Measurements from ENCODE around the gene SLIT1.

Gene SLIT1

DNA sequence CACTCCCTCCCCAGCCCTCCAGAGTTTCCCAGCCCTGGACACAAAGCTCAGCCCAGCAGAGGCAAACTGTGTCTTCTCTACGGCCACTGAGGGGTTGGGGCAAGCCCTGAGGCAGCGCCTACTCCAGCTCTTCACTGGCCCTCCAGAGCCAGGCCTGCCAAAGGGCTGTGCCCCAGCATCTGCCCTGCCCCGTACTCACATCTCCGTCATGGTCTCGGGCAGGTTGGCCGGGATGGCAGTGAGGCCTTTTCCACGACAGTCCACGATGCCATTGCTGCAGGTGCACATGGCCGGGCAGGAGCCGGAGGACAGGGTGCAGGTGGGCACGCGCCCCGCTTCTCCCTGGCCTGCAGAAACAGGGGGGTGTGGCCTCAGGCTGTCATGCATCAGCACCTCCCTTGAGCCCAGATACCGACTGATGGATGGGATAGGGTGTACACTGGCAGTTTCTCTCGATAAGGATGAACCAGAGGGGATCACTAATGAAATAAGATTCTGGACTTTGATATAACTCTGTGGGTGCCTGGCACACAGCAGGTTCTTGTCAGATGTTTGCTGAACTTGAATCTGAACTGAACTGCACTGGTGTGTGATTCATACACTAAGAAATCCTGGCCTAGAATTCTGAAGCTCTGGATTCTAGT, 125.2 kb downstream of the SLIT1 start:
- DNase-seq: no peak

DNA sequence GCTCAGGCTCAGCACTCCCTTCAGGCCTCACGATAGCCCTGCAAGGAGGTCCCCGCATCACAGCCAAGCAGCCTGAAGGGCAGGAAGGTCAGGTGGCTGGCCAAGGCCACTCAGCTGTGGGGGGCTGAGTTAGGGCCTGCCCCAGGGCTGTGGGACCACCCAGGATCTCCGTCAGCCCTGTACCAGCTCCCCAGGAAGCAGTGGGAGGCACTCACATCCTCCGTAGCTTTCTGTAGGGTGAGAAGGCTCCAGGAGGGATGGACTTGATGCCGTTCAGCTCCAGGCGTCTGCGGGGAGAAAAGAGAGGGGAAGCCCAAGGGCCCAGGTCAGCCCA, 125.9 kb downstream of the SLIT1 start:
- DNase-seq: no peak

DNA sequence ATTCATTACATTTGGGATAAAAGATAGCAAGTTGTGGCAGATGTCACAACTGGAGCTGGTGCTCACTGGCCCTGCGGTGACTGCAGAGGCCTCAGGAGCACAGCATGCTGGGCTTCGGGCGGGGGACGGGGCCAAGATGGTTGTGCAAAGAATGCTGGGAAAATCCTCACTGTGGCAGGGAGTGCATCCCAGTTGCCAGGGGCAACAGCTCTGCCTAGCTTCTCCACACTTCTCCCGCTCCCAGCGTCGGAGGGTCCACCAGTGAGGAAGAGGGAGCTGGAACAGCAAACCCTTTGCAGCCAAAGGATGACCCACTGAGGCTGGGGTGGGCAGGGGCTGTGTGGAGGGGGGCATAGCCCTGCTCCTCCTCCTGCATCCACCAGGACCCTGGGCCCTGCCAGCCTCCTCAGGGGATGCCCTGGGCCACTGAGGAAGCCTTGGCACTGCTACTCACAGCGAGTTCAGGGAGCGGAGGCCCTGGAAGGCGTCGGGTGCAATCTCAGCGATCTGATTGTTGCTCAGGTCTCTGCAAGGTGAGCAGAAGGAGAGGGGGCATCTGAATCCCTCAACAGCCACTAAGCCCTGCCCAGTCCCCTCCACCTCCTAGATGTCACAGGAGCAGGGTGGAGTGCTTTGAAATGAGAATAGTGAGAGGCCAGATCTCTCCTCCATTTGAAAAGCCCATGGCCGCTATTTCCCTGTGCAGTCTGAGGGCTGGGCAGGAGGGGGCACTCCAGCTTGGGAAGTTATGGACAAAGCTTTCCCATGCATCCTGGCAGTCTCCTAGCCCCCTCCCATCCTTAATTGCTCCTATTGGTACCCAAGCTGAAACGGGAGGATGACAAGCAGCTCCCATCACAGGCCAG, 126.5 kb downstream of the SLIT1 start:
- DNase-seq: no peak

DNA sequence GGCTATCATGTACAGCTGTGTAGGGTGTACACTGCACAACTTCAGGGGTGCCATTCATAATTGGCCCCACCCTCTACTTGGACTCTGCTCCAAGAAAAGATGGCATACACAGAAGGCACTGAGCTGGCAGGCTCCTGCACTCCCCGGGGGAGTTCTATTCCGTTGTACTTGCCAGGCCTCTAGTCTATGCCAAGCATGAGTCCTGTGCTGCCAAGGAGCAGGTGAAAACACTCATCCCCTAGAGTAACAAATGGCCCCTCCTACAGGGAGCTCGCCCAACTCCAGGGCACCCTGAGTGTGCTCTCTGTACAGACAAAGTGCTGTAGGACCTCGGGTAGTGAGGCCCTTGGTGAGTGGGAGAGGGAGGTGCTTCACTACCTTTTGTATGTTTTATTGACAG, 127.2 kb downstream of the SLIT1 start:
- no peak for DNase-seq

DNA sequence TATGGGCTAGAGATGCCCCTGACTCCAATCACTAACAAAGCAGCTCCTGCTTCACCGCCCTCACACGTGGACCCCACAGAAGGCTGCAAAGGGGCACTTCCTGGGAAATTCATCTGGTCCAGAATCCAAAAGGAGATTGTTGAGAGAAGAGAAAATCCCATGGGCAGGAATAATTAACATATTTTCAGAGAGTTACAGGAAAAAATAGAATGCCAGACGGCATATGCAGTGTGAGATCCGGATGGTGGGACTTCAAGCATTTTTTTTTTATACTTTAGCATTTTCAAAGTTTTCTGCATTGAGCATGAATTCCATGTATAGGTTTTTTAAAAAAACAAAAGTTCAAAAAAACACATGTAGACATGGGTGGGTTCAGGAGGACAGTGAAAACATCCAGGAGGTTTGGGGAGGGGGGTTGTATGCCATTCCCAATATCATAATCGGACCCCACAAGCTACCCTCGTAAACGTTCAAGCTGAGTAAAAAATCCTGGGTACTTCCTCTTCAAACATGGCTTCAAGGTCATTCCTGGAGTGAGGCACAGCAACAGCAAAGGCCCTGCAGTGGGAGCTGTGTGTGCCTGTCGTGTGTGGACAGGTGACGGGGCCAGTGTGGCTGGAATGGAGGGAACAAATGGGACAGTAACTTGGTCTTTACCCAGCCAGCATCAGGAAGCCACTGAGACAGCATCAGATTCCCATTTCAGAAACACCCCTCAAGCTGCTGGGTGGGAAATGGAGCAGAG, 128.1 kb downstream of the SLIT1 start:
- no peak for DNase-seq

DNA sequence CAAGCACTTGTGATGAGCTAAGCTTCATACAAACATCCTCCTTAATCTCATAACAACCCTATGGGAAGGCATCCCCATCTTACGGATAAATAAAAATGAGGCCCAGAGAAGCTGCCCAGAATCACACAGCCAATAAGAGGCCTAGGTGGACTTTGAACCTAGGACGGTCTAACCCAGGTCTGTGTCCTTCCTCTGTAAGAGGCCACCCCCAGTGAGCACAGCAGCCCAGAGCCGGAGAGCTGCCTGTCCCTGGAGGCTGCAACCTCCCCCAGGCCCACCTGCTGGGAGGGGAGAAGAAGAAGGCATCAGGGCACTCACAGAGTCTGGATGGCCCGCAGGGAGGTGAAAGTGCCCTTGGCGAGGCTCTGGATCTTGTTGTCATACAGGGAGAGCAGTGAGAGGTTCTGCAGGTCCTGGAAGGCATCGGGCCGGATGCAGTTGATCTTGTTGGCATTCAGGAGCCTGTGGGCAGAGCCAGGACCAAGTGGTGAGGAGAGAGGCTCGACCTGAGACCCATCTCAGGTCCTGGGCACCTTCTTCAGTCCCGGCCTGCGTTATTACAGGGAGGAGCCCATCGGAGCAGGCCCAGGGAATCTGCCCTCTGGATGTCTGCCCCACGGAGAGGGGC, 129.6 kb downstream of the SLIT1 start:
- DNase-seq: no peak

DNA sequence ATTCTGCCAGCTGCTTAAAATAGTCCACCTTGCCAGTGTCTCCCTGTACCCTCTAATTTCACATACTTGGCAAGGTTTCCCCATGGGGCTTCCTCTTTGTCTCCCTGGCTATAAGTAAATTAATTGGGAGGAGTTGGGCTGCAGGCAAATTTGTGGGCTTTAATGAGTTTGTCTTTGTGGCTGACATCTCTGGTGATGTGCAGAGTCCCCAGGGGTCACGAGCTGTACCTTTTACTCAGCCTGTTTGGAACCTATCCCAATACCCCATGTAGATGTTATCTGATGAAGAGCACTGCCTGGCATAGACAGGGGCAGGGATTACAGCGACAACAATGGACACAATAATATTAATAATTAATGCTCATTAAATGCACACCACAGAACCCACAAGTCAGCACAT, 132.5 kb downstream of the SLIT1 start:
- DNase-seq: no peak

DNA sequence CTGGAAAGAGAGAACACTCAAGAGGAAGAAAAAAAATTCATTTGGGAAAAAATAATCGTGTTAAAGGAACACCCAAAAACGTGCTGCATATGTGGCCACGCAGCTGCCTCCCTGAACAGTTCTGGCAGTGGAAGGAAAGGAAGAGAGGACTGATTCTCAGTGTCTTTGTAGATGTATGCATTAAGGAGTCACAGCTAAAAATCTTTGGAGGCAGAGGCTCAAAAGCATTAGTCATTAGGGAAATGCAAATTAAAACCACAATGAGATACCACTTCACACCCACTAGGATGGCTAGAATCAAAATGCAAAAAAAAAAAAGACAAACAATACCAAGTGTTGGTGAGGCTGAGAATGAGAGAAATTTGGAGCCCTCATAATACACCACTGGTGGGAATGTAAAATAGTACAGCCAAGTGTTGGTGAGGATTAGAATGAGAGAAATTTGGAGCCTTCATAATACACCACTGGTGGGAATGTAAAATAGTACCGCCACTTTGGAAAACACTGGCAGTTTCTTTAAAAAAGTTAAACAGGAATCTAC, 134.7 kb downstream of the SLIT1 start:
- DNase-seq: no peak

DNA sequence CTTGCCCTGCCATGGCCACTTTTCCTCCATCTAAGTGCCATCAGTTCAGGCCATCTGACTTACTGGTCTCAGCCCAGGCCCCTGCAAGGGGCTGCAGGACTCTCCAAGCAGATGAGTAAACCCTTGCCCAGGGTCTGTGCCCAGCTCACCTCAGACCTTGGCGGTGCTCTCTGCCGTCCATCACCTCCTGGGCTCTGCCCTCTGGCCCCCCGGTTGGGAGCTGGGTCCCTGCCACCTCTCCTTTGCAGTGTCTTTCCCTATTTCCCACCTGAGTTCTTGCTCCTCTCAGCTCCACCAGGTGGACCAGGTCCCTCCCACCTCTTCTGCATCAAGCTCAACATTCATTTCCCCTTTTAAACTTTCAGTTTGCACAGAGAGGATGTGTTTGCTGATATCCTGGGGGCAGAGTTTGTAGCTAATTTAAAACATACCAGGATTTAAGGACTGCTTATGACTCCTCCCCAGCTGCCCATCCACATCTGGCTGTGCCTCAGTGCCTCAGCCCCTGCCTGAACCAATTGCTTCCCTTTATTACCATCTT, 135.5 kb downstream of the SLIT1 start:
- no peak for DNase-seq

DNA sequence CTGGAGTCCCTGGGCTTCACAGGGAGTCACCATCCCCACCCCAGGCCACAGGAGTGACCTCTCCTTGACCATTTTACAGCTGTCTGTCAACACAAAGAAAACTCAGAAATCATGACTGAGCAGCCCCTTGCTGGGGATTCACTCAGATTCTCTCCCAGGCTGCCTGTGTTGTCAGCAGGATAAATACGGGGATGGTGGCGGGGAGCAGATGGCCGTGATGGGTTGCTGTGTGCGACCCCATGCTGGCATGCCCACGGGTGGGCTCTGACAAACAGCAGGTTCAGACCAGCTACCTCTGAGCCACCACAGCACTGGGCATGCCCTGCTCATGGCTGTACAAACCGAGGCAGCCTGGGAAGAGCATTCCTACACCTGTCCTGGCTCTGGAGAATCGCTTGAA, 136.1 kb downstream of the SLIT1 start:
- no peak for DNase-seq

DNA sequence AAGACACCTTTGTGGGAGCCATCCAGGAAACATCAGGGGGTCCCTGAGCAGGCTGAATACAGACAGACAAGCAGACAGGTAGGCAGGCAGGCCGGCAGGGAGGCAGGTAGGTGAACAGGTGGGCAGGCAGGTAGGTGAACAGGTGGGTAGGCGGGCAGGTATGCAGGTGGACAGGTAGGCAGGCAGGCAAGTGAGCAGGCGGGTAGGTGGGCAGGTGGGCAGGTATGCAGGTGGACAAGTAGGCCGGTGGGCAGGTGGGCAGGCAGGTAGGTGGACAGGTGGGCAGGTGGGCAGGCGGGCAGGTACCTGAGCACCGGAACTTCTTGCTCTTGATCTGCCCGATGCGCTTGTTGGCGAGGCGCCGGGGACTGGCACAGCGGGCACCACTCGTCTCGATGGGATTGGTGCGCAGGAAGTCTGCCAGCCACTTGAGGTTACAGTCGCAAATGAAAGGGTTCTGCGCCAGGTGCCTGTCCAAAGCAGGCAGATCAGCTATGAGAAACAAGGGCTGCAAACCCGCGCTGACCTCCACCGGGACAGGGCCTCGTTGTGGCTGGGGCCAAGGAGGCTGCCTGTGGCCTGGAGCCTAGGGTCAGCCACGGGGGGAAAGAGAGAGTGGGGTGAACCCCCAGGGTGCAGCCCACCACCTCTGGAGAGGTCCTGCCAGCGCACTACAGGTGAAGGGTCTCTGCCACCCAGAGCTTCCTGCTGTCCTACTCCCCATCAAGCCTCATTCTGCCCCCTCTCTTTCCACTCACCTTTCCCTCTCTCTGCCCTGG, 136.9 kb downstream of the SLIT1 start:
- DNase-seq: no peak

DNA sequence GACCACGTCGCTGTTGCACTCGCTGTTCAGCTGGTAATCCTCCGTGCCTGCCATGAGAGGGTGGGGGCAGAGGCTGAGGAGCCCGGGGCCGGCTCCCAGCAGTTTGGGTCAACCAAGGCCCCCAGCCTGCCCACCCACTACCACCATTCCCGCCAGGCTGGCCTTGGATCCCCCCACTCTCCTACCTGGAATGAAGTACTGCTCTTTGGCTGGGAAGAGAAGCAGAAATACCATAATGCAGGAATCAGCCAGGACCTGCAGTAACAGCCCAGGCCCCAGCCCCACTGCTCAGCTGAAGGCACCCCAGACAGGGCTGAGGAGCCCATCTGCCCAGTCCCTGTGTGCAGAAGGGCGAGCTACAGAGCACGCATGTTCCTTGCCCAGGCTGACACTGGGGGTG, 138.0 kb downstream of the SLIT1 start:
- no peak for DNase-seq

DNA sequence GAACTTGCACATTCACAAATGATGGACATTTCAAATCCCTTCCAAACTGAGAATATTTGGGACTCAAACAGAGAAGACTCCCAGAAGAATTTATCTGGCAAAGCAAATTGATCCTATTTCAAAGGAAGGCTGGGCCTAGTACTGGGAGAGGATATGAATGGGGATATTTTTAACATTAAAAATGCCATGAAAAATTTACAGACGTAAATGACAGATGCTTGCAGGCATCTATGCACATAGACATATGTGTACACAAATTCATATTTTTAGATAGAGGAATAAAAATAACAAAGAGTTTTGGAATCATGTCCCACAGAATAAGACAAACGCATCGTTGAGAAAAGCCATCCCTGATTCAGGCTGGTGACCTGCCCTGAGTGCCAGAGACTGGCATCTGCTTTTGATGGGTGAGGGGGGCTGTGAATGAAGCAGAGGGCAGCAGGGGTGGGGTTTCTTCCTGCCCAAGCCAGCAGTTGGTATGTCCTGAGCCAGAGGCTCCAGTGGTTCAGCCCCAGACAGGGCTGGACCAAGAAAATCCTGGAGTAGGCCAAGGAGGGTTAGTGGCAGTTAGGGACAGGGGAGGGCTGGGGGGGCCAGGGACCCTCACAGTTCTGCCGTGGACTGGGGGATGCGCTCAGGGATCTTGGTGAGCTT, 138.5 kb downstream of the SLIT1 start:
- DNase-seq: no peak

DNA sequence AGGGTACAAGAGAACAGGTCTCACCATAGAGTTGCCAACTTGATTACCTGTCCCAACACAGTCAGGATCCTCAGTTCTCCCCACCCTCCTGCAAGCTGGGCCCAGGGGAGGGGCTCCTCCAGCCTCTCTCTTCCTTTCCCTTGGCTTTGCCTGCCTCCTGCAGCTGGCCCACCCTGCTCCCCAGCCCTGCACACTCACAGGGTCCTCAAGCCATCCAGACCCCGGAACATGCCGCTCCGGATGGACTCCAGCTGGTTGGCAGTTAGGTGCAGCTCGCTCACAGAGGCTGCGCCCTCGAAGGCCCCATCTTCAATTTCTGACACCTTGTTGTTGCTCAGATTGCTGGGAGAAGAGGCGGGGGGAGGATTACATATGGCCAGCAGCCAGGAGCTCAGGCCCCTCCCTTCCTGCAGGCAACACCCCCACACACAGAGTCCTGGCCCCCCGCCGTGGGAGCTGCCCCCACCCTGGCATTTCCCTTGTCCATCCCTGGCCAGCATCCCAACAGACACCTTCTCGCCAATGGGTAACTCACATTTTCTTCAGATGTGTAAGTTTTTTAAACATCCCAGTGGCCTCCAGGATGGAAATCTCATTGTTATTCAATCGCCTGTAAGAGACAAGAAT, 139.2 kb downstream of the SLIT1 start:
- no peak for DNase-seq

DNA sequence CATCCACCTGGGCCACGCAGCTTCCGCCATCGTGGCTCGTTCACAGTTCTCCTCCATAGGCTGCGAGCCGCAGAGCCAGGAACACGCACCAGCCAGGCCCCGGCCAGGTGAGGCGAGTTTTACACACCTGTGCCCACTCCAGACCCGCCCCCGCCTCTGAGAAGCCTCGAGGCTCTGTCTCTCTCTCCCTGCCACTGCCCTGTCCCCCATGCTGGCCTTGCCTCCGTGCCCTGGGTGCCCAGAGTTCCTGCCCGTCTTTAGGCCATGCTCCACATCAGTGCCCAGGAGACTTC, 142.2 kb downstream of the SLIT1 start:
- DNase-seq: no peak

DNA sequence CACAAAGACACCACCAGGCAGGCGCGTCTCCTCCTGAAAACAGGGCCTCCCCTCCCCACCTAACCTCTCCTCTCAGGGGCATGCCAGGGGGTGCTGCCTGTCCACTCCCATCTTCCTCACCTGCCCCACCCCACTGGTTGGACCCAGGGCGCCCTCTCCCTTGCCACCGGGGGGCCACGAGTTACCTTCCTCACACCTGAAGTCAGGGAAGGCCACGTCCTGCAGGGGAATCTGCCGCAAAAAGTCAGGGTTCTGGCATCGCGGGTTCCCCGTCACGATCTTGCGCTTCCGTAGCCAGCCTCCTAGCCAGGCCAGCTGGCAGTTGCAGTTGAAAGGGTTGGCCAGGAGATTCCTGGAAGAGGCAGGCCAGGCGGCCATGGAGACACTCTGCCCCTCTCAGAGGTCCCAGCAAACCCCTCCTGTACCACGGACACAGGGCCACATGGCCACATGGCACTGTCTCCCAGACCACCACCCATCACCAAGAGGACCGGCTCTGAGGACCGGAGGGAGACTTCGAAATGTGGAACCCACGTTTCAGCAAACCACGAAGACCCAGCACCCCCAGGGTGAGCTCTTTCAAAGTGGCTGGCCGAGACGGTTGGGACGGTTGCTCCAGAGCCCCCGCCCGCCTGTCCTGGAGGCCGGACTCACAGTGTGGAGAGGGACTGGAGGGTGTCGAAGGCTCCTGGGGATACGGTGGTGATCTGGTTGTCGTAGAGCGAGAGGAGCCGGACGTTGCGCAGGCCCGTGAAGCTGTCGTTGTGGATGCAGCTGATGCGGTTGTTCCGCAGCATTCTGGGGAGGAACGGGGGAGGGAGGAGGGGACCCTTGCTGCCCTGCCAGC, 142.8 kb downstream of the SLIT1 start:
- DNase-seq: no peak

DNA sequence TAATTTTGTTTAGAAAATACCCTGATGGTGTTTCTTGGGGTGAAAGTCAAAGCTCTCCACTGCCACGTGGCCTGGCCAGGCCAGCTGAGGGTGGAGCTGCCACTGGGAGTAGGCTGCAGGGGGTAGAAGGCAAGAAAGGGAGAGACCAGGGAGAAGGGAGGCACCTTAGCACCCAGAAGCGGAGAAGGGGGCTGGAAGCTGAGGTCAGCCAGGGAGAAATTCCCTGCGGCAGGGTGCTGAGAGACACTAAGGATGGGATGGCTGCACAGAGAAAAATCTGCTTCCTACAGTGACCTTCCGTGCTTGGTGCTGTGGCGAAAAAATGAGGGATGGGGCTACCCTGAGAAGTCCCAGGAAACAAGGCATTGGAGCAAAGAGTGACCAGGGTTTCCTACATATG, 143.7 kb downstream of the SLIT1 start:
- no peak for DNase-seq

DNA sequence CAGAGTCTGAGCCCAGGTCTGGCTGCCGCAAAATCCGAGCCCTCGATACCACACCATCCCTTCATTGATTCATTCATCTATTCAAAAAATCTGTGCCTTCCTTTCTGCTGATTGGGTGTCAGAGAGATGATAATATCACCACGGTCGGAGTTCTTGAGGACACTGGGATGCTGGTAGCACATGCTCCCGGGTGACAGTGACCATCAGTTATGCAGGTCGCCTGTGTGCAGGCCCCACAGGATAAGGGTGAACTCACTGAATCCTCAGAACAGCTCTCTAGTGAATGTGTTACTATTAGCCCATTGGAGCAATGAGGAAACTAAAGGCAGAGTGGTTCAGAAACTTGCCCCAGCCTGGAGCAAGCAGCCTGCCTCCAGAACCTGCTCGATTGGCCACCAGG, 145.1 kb downstream of the SLIT1 start:
- no peak for DNase-seq

DNA sequence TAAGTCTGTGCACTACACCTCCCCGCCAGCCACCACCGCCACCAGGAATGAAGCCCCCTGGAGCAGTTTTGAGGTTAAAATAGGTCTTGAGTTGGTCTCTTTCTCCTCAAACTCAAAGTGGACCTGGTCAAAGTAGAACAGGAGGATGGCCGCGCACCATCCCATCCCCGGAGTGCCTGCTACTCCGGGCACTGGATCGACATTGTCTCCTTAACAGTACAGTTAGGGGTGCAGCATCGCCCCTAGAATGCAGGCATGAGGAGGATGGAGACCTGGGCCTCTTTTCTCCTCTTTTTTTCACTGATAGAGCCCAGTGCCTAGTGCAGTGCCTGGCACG, 145.5 kb downstream of the SLIT1 start:
- no peak for DNase-seq

DNA sequence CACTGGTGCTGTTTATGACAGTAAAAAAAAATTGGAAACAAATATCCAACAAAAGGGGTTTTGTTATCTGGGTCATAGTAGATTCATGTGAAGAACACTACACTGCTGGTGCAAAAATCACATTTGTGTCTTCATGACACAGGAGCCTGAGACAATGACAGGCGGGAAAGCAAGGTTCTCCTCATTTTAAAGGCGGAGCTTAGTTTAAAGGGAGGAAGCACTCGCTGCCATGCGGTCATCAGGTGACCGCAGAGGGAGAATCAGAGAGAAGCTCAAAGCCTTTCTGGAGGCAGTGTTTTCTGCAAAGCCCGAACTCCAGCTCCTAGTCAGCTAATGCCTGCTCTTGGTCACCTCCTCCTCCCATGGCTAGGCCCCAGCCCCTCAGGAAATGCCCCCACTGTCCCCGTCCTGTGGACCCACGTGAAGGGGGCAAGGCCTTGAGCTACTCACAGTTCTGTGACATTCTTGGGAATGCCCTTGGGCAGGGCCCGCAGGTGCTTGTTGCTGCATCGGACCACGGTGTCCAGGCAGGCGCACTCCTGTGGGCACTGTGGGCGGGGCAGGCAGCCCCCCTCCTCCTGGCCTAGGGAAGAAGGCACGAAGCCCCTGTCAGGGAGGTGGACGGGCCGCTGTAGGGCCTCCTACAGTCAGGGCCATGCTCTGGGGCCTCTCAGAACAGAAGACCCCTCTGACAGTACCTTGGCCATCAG, 146.1 kb downstream of the SLIT1 start:
- DNase-seq: no peak
